Calu3 (cell line): ENCODE measurements around the gene SMURF2. TPM values are rescaled to one million over a fixed set of nuclear protein-coding genes. Genes with fewer than 3 reads are reported as not detected.
A peak's percentile ranks its signal among the peaks of the same experiment; 100 is the strongest.

Experiments
- BruUV-seq: library from RNA; stranded (reverse); fragments of 400-500 nt; replicated peaks from 2 replicates; lab custom pipeline; 2021; lab: Mats Ljungman, UMichigan
- CTCF ChIA-PET: fragments of 300-600 bp; sonication (Branson Sonifier 250); formaldehyde crosslinking; loops from one replicate; lab custom pipeline; 2022; ENCODE audit warnings: antibody characterized with exemption; lab: Charles Lee
- DNase-seq: peaks from one replicate; pipeline ENCODE4 v3.0.0; 2022
- H3K27ac Mint-ChIP-seq: one replicate; pipeline ENCODE4 v1.8.0; 2022; ENCODE audit warnings: mixed read lengths; ENCODE audit not compliant: unreplicated experiment
- H3K27me3 Mint-ChIP-seq: one replicate; pipeline ENCODE4 v1.8.0; 2022; ENCODE audit warnings: mixed read lengths; ENCODE audit not compliant: unreplicated experiment
- H3K36me3 Mint-ChIP-seq: one replicate; pipeline ENCODE4 v1.8.0; 2022; ENCODE audit warnings: mild to moderate bottlenecking, moderate library complexity, mixed read lengths; ENCODE audit not compliant: insufficient read depth, unreplicated experiment
- H3K4me1 Mint-ChIP-seq: one replicate; pipeline ENCODE4 v1.8.0; 2022; ENCODE audit warnings: mild to moderate bottlenecking, low read depth, mixed read lengths; ENCODE audit not compliant: unreplicated experiment
- H3K4me3 Mint-ChIP-seq: one replicate; pipeline ENCODE4 v1.8.0; 2022; ENCODE audit warnings: mild to moderate bottlenecking, low read depth, moderate library complexity, mixed read lengths; ENCODE audit not compliant: unreplicated experiment
- H3K9me3 Mint-ChIP-seq: one replicate; pipeline ENCODE4 v1.8.0; 2022; ENCODE audit warnings: low read depth, mixed read lengths; ENCODE audit not compliant: unreplicated experiment
- CTCF ChIP-seq: fragments of 200-600 bp; IDR thresholded peaks from one replicate; pipeline ENCODE4 v1.8.0; 2022; ENCODE audit warnings: antibody characterized with exemption; ENCODE audit not compliant: unreplicated experiment
- intact Hi-C: fragments of 100-400 bp; cut with micrococcal nuclease; formaldehyde crosslinking; loops from one replicate; pipeline ENCODE4 v1.10.0; 2022; ENCODE audit not compliant: unreplicated experiment
- total RNA-seq: library from RNA; stranded (reverse); gene quantifications from 2 replicates; pipeline ENCODE4 v1.2.3, GENCODE V29; 2022

Gene SMURF2
- total RNA-seq, 1 experiment from 2014 or later: 18.8 TPM

GRCh38 chr17:64506201-64506575 lies 155.9 kb downstream of the SMURF2 start, which contains the start of gene DDX5:
Gene DDX5, minus strand, starts transcription at chr17:64506289. Its CDS starts 170 bp downstream, at chr17:64506119.
- H3K4me3 Mint-ChIP-seq: peak within 1 kb of the TSS; percentile 86
- CTCF ChIA-PET: interaction anchor here (0.6 to 1.0 kb wide), 4 partner anchors 10 to 894 kb away, joined by 3 to 11 read pairs (median 4); no protein-coding TSS in a partner anchor
- peak within 1 kb of the TSS; percentile 99 for H3K27ac Mint-ChIP-seq
- peak; percentile 96 for DNase-seq
- TF ChIP-seq CTCF: no peak
- intact Hi-C loops: no loop called here
- no peaks in the 10 kb centered on the region for H3K9me3 Mint-ChIP-seq
- peaks cover 89% of the 10 kb centered on the region for H3K36me3 Mint-ChIP-seq
- BruUV-seq: no TSS peak
- H3K27me3 Mint-ChIP-seq: no peaks in the 10 kb centered on the region
- peaks cover 19% of the 10 kb centered on the region for H3K4me1 Mint-ChIP-seq

DNA sequence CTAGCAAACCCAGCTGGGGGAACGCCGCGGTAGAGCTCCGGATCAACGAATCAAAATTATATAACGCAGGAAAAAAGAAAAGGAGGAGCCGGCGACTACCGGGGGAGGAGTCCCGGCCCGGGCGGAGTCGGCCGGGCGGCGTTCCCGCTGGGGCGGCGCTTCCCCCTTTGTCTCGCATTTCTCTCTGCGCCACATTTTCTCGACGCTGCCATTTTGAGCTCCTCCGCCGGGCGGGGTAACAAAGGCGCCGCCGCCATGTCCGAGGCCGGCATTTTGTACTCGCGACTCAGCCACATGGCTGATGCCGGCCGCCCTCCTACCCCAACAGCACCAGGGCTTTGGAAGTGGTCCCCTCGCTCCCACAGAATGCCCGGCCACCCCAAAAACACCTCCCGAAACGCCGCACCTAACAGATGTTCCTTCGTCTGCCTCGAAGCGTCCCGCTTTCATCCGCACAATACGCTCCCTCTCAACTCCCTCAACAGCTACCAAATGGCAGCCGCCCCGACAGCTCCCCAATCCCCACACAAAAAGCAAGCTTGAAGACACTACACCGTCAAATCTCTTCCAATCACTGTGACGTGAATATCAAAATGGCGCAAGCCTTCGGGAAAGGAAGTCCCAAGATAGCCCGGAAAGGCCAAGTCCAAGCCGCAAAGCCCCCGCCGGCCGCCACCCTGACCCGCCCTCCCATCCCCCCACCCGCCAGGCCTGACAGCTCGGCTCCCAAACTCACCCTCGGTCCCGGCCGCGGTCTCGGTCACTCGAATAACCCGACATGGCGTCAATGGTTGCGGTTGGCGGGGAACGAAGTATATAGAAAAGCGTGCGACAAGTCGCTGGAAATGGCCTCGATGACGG lies 156.5 kb downstream of the SMURF2 start:
- Mint-ChIP-seq H3K4me1 (peaks cover 19% of the 10 kb centered on the region), H3K36me3 (peaks cover 90% of the 10 kb centered on the region), H3K4me3 (peak overlapping the region; percentile 86), H3K27me3 (no peaks in the 10 kb centered on the region), H3K27ac (peak overlapping the region; percentile 99), H3K9me3 (no peaks in the 10 kb centered on the region)
- intact Hi-C loops: no loop called here
- CTCF ChIA-PET: interaction anchor here (0.6 to 0.9 kb wide), 2 partner anchors 85 to 142 kb away, joined by 3 to 5 read pairs; no protein-coding TSS in a partner anchor
- BruUV-seq: no TSS peak
- peak; percentile 78 for DNase-seq
- no peak for TF ChIP-seq CTCF

- no peak for DNase-seq
- CTCF ChIA-PET: interaction anchor here (0.9 kb wide), 1 partner anchor 85 kb away, joined by 3 read pairs; no protein-coding TSS in a partner anchor
- no peaks in the 10 kb centered on the region for H3K9me3 Mint-ChIP-seq
- BruUV-seq: no TSS peak
- H3K36me3 Mint-ChIP-seq: peaks cover 91% of the 10 kb centered on the region
- H3K27me3 Mint-ChIP-seq: no peaks in the 10 kb centered on the region
- peak overlapping the region; percentile 99 for H3K27ac Mint-ChIP-seq
- H3K4me1 Mint-ChIP-seq: peaks cover 26% of the 10 kb centered on the region
- peak overlapping the region; percentile 86 for H3K4me3 Mint-ChIP-seq
- no peak for TF ChIP-seq CTCF
- intact Hi-C loops: no loop called here
These were observed 157.3 kb downstream of the SMURF2 start for GRCh38 chr17:64504769-64505339.

GRCh38 chr17:64503821-64504768 lies 158.0 kb downstream of the SMURF2 start:
- BruUV-seq: TSS peak; percentile 18
- intact Hi-C loops: no loop called here
- TF ChIP-seq CTCF: no peak
- Mint-ChIP-seq H3K27ac (peak overlapping the region; percentile 99), H3K4me1 (peaks cover 28% of the 10 kb centered on the region), H3K27me3 (no peaks in the 10 kb centered on the region), H3K36me3 (peaks cover 93% of the 10 kb centered on the region), H3K9me3 (no peaks in the 10 kb centered on the region), H3K4me3 (peak overlapping the region; percentile 86)
- DNase-seq: no peak
- CTCF ChIA-PET: no interaction called here
